GM21717 (cell line): ENCODE data around the gene LAMB4.

ENCODE experiments used
- ATAC-seq: cut with Tn5 transposase; IDR thresholded peaks from one replicate; pipeline ENCODE4 v1.9.1; 2021; ENCODE audit warnings: mild to moderate bottlenecking, moderate library complexity; ENCODE audit not compliant: unreplicated experiment

Gene LAMB4

GRCh38 chr7:108143658-108144420, 13.7 kb upstream of the LAMB4 start:
- no peak for ATAC-seq

- ATAC-seq = no peak
These were observed 12.6 kb upstream of the LAMB4 start for GRCh38 chr7:108142675-108143259.

GRCh38 chr7:108142180-108142579, 12.0 kb upstream of the LAMB4 start:
- ATAC-seq = no peak

- ATAC-seq = no peak
These were observed 10.5 kb upstream of the LAMB4 start for GRCh38 chr7:108140671-108141070.

GRCh38 chr7:108138911-108139310, 8.8 kb upstream of the LAMB4 start:
- ATAC-seq = no peak

GRCh38 chr7:108137993-108138392, 7.8 kb upstream of the LAMB4 start:
- no peak for ATAC-seq

- no peak for ATAC-seq
These were observed 6.9 kb upstream of the LAMB4 start for GRCh38 chr7:108137040-108137439.

- peak; percentile 28 for ATAC-seq
These were observed 6.1 kb upstream of the LAMB4 start for GRCh38 chr7:108136191-108136688.

- ATAC-seq = peak; percentile 98
These were observed 5.5 kb upstream of the LAMB4 start for GRCh38 chr7:108135446-108136190.

GRCh38 chr7:108134486-108134885, 4.3 kb upstream of the LAMB4 start:
- no peak for ATAC-seq

- ATAC-seq = no peak
These were observed 2.5 kb upstream of the LAMB4 start for GRCh38 chr7:108132551-108133265.

- no peak for ATAC-seq
These were observed 869 bp downstream of the LAMB4 start for GRCh38 chr7:108129018-108129965.

- no peak for ATAC-seq
These were observed 1.6 kb downstream of the LAMB4 start for GRCh38 chr7:108128514-108128913.

GRCh38 chr7:108127461-108127860, 2.7 kb downstream of the LAMB4 start:
- no peak for ATAC-seq

- no peak for ATAC-seq
These were observed 5.3 kb downstream of the LAMB4 start for GRCh38 chr7:108124820-108125219.

GRCh38 chr7:108122181-108122580, 8.0 kb downstream of the LAMB4 start:
- ATAC-seq = peak; percentile 62

GRCh38 chr7:108120933-108121332, 9.2 kb downstream of the LAMB4 start:
- ATAC-seq = no peak

- ATAC-seq = no peak
These were observed 10.0 kb downstream of the LAMB4 start for GRCh38 chr7:108120196-108120595.

- ATAC-seq = no peak
These were observed 11.2 kb downstream of the LAMB4 start for GRCh38 chr7:108118959-108119358.
